Activated CD8-positive, alpha-beta T cell treated with anti-CD3 and anti-CD28 coated beads, Interleukin-2, amount 10 ng/mL, durations not matched to agents 7 days and 5 days (primary cell): ENCODE data around the gene GALNT15. TPM values are rescaled to one million over a fixed set of nuclear protein-coding genes. Genes with fewer than 3 reads are reported as not detected.

Experiments
- ATAC-seq: fragments of 150-1000 bp; cut with Tn5 transposase; one replicate; pipeline ENCODE4 v1.10.0; 2021; ENCODE audit warnings: moderate library complexity
- CTCF ChIA-PET: fragments of 350-600 bp; sonication (Branson Sonifier 250); formaldehyde crosslinking; loops from one replicate; lab custom pipeline; 2021; ENCODE audit warnings: antibody characterized with exemption; lab: Charles Lee
- POLR2A ChIA-PET: fragments of 350-600 bp; sonication (Branson Sonifier 250); formaldehyde crosslinking; loops from one replicate; lab custom pipeline; 2021; ENCODE audit warnings: antibody characterized with exemption; lab: Charles Lee
- DNase-seq: peaks from one replicate; pipeline ENCODE4 v3.0.0-alpha.2; 2020
- H3K27ac Mint-ChIP-seq: one replicate; pipeline ENCODE4 v1.8.0; 2021; ENCODE audit warnings: mild to moderate bottlenecking, mixed read lengths
- H3K27me3 Mint-ChIP-seq: one replicate; pipeline ENCODE4 v1.8.0; 2021; ENCODE audit warnings: low read depth, mixed read lengths
- H3K36me3 Mint-ChIP-seq: one replicate; pipeline ENCODE4 v1.8.0; 2021; ENCODE audit warnings: low read depth, mixed read lengths
- H3K4me1 Mint-ChIP-seq: one replicate; pipeline ENCODE4 v1.8.0; 2021; ENCODE audit warnings: low read depth, mixed read lengths
- H3K4me3 Mint-ChIP-seq: one replicate; pipeline ENCODE4 v1.8.0; 2021; ENCODE audit warnings: mild to moderate bottlenecking, mixed read lengths
- H3K9me3 Mint-ChIP-seq: one replicate; pipeline ENCODE4 v1.8.0; 2022; ENCODE audit warnings: mixed read lengths; ENCODE audit not compliant: insufficient read depth
- total RNA-seq, 2 experiments: library from RNA; stranded (reverse); gene quantifications; one replicate each; pipeline ENCODE4 v1.2.3, GENCODE V29; 2021

Gene GALNT15, protein sequence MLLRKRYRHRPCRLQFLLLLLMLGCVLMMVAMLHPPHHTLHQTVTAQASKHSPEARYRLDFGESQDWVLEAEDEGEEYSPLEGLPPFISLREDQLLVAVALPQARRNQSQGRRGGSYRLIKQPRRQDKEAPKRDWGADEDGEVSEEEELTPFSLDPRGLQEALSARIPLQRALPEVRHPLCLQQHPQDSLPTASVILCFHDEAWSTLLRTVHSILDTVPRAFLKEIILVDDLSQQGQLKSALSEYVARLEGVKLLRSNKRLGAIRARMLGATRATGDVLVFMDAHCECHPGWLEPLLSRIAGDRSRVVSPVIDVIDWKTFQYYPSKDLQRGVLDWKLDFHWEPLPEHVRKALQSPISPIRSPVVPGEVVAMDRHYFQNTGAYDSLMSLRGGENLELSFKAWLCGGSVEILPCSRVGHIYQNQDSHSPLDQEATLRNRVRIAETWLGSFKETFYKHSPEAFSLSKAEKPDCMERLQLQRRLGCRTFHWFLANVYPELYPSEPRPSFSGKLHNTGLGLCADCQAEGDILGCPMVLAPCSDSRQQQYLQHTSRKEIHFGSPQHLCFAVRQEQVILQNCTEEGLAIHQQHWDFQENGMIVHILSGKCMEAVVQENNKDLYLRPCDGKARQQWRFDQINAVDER
- total RNA-seq, result not detected

DNA sequence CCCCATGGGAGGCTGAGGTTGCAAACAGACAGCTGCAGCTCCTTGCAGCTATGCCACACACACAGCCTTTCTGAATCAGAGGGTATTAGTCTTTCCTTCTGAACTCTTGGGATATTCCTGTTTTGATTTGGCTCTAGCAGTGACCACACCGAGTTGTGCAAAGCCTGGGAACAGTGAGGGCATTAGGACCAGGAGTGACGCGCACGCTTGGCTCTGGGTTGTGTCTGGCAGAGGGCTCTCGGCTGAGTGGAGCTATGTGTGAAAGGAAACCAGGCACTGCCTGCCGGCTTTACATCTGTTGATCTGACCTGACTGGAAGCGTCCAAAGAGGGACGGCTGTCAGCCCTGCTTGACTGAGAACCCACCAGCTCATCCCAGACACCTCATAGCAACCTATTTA, at the start of gene GALNT15:
TSS of gene GALNT15 (plus strand) at position 292 of the 400 bp plus-strand sequence. CDS start 472 bp downstream, outside the sequence.
- Mint-ChIP-seq H3K36me3 (no peaks in the 10 kb centered on the region), H3K4me3 (no peak within 1 kb of the TSS), H3K4me1 (no peaks in the 10 kb centered on the region), H3K27me3 (peaks cover 24% of the 10 kb centered on the region), H3K27ac (no peak within 1 kb of the TSS), H3K9me3 (no peaks in the 10 kb centered on the region)
- POLR2A ChIA-PET, result no interaction called here
- DNase-seq (no peak), ATAC-seq (no peak)
- CTCF ChIA-PET, result interaction anchor here (1.3 to 1.4 kb wide), 2 partner anchors 10 to 125 kb away, joined by 4 to 5 read pairs; no protein-coding TSS in a partner anchor

- DNase-seq (no peak), ATAC-seq (no peak)
- H3K27me3 Mint-ChIP-seq, result no peaks in the 10 kb centered on the region
- no peaks in the 10 kb centered on the region for H3K9me3 Mint-ChIP-seq
- POLR2A ChIA-PET, result interaction anchor here (0.6 kb wide), 1 partner anchor 724 kb away, joined by 3 read pairs; no protein-coding TSS in a partner anchor
- H3K4me3 Mint-ChIP-seq, result no peak overlapping the region
- CTCF ChIA-PET, result interaction anchor here (1.4 kb wide), 1 partner anchor 77 kb away, joined by 3 read pairs; no protein-coding TSS in a partner anchor
- H3K36me3 Mint-ChIP-seq, result no peaks in the 10 kb centered on the region
- H3K27ac Mint-ChIP-seq, result no peak overlapping the region
- no peaks in the 10 kb centered on the region for H3K4me1 Mint-ChIP-seq
These were observed 47.8 kb upstream of the GALNT15 start for GRCh38 chr3:16126634-16127033.

- Mint-ChIP-seq H3K4me3 (no peak overlapping the region), H3K9me3 (no peaks in the 10 kb centered on the region), H3K27me3 (no peaks in the 10 kb centered on the region), H3K27ac (no peak overlapping the region), H3K36me3 (no peaks in the 10 kb centered on the region), H3K4me1 (no peaks in the 10 kb centered on the region)
- POLR2A ChIA-PET, result no interaction called here
- ATAC-seq (no peak), DNase-seq (no peak)
- CTCF ChIA-PET, result no interaction called here
These were observed 47.2 kb upstream of the GALNT15 start for GRCh38 chr3:16127249-16127648.

DNA sequence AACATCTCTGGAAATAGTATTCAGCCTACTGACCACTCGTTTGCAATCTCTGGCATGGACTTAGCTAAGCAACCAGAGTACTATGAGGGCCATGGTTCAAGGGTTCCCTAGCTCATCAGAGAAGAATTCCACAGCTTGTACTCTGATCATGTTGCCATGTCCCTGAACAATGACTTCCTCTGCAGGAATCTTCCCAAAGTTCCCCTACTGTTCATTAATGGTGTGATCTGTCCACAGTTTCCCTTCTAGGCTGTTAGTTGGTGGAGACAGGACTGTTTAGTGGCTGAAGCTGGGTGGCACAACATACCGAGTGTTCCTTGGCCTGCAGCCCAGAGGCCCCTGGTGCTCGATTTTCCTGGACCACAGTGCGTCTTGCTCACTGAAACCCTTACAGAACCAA, 44.4 kb upstream of the GALNT15 start:
- no peaks in the 10 kb centered on the region for H3K9me3 Mint-ChIP-seq
- no peak overlapping the region for H3K4me3 Mint-ChIP-seq
- no peak for DNase-seq
- H3K27me3 Mint-ChIP-seq, result no peaks in the 10 kb centered on the region
- POLR2A ChIA-PET, result no interaction called here
- H3K27ac Mint-ChIP-seq, result no peak overlapping the region
- no peaks in the 10 kb centered on the region for H3K4me1 Mint-ChIP-seq
- no peaks in the 10 kb centered on the region for H3K36me3 Mint-ChIP-seq
- no peak for ATAC-seq
- CTCF ChIA-PET, result no interaction called here

DNA sequence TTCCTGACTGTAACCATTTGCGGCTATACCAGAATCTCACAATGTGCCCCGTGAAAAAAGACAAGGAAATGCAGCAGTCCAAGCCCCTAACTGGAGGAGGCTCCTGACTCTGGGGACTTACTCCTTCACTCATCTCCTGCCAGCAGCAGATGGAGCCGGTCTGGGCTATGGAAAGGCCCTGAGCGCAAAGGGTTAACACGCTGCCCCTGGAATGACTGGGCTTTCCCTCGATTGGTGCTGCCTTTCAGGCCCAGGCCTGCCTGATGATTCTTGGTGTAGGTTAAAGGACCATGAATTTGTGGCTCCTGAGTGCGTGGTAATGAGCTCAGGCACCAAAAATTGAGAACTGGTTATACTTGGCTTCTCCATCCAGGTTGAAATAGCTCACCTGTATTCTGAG, 42.3 kb upstream of the GALNT15 start:
- Mint-ChIP-seq H3K36me3 (no peaks in the 10 kb centered on the region), H3K4me3 (no peak overlapping the region), H3K27ac (no peak overlapping the region), H3K27me3 (no peaks in the 10 kb centered on the region), H3K9me3 (no peaks in the 10 kb centered on the region), H3K4me1 (no peaks in the 10 kb centered on the region)
- ChIA-PET CTCF (interaction anchor here (1.8 kb wide), 1 partner anchor 22 kb away, joined by 4 read pairs; no protein-coding TSS in a partner anchor), POLR2A (no interaction called here)
- DNase-seq, result no peak
- ATAC-seq, result no peak

GRCh38 chr3:16132928-16133327, 41.6 kb upstream of the GALNT15 start:
- Mint-ChIP-seq H3K27me3 (no peaks in the 10 kb centered on the region), H3K4me1 (no peaks in the 10 kb centered on the region), H3K36me3 (no peaks in the 10 kb centered on the region), H3K4me3 (no peak overlapping the region), H3K9me3 (no peaks in the 10 kb centered on the region), H3K27ac (no peak overlapping the region)
- ChIA-PET CTCF (interaction anchor here (1.8 kb wide), 1 partner anchor 23 kb away, joined by 4 read pairs; no protein-coding TSS in a partner anchor), POLR2A (no interaction called here)
- ATAC-seq, result no peak
- no peak for DNase-seq

DNA sequence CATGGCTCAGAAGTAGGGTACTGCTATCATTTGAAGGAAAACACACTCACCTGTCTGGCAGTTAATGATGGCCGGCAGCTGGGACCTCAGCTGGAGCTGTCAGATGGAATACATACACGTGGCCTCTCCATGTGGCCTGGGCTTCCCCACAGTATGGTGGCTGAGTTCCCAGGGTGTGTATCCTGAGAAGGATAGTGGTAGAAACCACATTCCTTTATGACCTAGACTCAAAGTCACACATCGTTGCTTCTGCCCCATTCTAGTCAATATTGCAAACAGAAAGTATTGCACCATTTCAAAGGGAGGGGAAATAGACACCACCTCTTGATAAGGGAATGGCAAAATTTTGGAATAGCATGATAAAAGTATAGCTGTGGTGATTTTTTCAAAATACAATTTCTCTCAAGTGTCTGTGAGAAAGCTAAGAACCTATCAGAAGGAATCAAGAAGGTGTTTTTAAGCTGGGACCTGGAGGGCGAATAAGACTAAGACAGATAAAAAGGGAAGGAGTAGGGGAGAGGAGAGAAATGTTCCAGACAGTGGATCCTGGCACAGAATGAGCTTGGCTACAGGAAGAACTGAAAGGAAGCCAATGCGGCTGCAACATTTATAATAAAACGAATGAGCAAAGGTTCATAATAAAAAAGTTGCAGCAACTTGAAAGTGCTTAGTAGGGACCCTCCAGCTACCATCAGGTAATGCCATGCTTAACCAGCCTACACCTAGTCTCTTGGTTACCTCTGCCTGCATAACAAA, 40.1 kb upstream of the GALNT15 start:
- Mint-ChIP-seq H3K27ac (no peak overlapping the region), H3K27me3 (no peaks in the 10 kb centered on the region), H3K4me3 (no peak overlapping the region), H3K36me3 (no peaks in the 10 kb centered on the region), H3K9me3 (no peaks in the 10 kb centered on the region), H3K4me1 (no peaks in the 10 kb centered on the region)
- DNase-seq (no peak), ATAC-seq (no peak)
- CTCF ChIA-PET, result no interaction called here
- POLR2A ChIA-PET, result interaction anchor here (0.7 kb wide), 1 partner anchor 29 kb away, joined by 3 read pairs; no protein-coding TSS in a partner anchor

GRCh38 chr3:16136055-16136454, 38.4 kb upstream of the GALNT15 start:
- H3K27ac Mint-ChIP-seq, result no peak overlapping the region
- ATAC-seq (no peak), DNase-seq (no peak)
- no peaks in the 10 kb centered on the region for H3K27me3 Mint-ChIP-seq
- ChIA-PET CTCF (no interaction called here), POLR2A (no interaction called here)
- H3K36me3 Mint-ChIP-seq, result no peaks in the 10 kb centered on the region
- H3K4me3 Mint-ChIP-seq, result no peak overlapping the region
- H3K9me3 Mint-ChIP-seq, result no peaks in the 10 kb centered on the region
- no peaks in the 10 kb centered on the region for H3K4me1 Mint-ChIP-seq

GRCh38 chr3:16137044-16137443, 37.4 kb upstream of the GALNT15 start:
- POLR2A ChIA-PET, result no interaction called here
- no peaks in the 10 kb centered on the region for H3K9me3 Mint-ChIP-seq
- no peaks in the 10 kb centered on the region for H3K36me3 Mint-ChIP-seq
- CTCF ChIA-PET, result no interaction called here
- H3K27me3 Mint-ChIP-seq, result no peaks in the 10 kb centered on the region
- ATAC-seq (no peak), DNase-seq (no peak)
- H3K4me3 Mint-ChIP-seq, result no peak overlapping the region
- no peaks in the 10 kb centered on the region for H3K4me1 Mint-ChIP-seq
- H3K27ac Mint-ChIP-seq, result no peak overlapping the region

- ATAC-seq (no peak), DNase-seq (no peak)
- no peaks in the 10 kb centered on the region for H3K27me3 Mint-ChIP-seq
- no peaks in the 10 kb centered on the region for H3K4me1 Mint-ChIP-seq
- H3K9me3 Mint-ChIP-seq, result no peaks in the 10 kb centered on the region
- ChIA-PET CTCF (no interaction called here), POLR2A (no interaction called here)
- H3K27ac Mint-ChIP-seq, result no peak overlapping the region
- no peaks in the 10 kb centered on the region for H3K36me3 Mint-ChIP-seq
- H3K4me3 Mint-ChIP-seq, result no peak overlapping the region
These were observed 36.5 kb upstream of the GALNT15 start for GRCh38 chr3:16137977-16138376.

DNA sequence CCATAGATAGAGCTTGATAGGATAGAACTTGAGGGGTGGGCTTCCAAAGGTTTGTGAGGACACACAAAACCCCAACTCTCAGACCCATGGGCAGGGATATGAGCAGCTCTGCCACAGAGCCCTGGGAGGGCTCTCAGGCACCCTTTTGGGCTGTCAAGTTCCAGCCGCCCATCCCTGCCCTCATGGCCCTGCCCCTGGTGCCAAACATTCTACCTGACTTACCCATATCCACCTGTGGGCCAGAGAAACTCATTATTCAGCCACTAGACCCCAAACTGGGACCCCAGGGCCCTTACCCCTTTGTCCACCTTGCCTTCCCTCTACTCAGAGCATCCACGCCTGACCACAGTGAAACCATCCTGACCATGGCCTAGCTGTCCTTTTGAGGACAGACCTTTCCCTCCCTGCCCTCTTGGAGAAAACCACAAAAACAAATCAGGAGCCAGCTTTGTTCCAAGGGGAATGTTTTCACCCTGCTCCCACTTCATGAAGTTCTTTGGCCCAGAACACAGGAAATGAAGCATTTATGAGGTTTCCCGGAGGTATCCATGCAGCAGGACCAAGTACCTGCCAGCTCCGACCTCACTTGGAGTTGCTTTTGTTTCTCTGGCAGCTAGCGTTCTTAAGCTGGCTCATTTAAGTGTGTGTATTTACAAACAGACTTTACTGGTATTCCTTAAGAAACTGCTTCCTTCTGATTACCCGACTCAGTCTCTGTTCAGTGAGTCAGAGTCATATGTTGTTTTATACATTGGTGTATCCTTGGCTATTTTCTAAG, 34.2 kb upstream of the GALNT15 start:
- DNase-seq, result no peak
- Mint-ChIP-seq H3K27me3 (no peaks in the 10 kb centered on the region), H3K9me3 (peaks cover 5% of the 10 kb centered on the region), H3K4me1 (no peaks in the 10 kb centered on the region), H3K27ac (no peak overlapping the region), H3K4me3 (no peak overlapping the region), H3K36me3 (no peaks in the 10 kb centered on the region)
- ChIA-PET POLR2A (no interaction called here), CTCF (interaction anchor here (1.4 kb wide), 1 partner anchor 38 kb away, joined by 3 read pairs; no protein-coding TSS in a partner anchor)
- ATAC-seq, result no peak
